Endometrium (tissue), 2 donors: ENCODE measurements around the gene SUMF1.

Experiments used
- FAIRE-seq: peaks from 2 replicates; lab custom pipeline; 2012; peaks lifted over from hg19 to GRCh38; lab: Jason Lieb, UNC
- donor health status: control.
- donor health status: control.

SUMF1 gene

DNA sequence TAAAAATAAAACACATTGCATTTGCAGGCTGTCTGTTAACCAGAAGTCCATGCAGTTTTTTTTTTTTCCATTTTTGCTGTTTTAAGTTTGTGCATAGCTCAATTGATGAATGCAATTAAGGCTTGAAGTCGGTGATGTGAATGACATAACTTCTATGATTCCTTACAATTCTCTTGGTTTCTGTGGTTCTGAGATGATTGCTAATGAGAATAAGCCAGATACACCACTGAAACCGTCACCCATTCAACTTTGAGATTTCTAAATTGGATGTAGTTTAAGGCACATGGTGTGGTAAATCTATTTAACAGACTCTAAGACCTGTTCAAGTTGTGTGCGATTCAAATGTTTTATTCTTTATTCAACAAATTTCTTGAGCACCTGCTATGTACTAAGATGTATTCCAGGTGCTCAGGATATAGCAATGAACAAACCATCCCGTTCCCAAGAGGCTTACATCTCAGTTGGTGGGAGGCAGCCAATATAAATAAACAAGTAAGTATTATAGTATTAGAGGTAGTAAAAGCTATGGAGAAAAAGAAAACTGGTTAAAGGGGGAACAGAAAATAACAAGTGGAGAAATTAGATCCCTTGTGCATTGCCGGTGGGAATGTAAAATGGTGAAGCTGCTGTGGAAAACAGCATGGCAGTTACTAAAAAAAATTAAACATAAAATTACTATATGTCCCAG is 30.1 kb upstream of the SUMF1 start:
- FAIRE-seq, result no peak

DNA sequence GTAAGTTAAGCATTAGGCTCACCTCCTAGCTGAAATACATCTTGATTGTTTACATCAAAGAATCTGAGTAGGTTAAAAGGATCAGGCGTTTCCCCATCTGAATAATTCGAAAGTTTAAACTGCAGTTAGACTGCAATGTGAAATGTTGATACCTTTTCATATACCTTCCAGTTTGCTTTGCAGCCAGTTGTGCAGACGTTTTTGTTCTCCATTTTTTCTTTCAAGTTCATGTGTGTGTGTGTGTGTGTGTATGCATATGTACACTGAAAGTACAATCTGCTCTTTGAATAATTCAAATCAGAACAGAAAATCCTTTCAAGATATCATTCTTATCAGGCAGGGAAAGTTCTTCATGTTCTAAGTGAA is 29.0 kb upstream of the SUMF1 start:
- FAIRE-seq, result no peak

DNA sequence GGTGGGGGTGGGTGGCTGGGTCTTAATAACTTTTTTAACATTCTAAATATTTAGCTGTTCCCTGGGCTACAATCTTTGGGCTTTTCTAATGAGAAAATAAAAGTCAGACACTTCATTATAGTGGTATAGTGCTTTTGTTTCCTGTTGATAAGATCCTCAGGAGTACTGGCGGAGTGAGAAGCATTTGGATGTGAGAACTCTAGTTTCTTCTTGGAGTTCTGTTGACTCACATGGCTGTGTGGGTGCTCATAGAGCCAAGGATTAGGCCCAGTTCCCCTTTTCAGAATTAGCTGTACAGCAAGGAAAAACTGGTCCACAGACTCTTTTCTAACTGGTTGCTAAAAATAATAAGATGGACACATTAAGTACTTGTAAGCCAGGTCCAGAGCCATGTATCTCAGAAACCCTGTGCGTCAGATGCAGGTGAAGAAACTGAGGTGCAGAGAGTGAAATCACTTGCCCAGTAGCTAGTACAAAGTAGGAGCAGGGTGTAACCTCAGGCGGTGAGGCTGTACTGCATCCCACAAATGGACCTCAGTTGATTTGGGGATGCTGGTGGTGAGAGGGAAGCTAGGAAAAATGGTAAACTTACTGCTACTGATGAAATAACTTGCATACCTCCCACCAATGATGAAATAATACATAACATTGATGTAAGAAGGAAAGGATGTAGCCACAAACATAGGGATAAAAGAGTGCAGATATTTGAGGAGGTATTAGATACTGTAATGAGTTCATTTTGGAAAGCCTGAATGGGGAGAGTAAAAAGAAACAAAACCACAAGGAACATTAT is 28.4 kb upstream of the SUMF1 start:
- FAIRE-seq, result no peak

DNA sequence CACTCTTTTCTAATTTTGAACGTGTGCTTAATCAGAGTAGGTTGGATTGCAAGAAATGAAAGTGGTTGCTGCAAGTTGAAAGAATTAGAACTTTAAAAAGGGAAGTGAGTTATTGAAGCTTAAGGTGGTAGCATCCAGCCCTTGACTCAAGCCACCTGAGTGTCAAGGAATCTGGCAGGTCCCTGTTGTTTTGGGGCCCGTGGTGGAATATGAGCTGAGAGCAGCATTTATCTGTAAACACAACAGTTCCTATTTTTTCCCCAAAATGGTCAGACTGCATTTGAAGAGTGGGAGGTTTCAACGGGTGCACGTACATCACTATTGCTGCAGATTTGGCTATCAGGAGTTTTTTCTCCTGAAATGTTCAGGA is 27.8 kb upstream of the SUMF1 start:
- FAIRE-seq, result no peak

- FAIRE-seq, result no peak
These were observed 27.1 kb upstream of the SUMF1 start for GRCh38 chr3:4493941-4494894.

DNA sequence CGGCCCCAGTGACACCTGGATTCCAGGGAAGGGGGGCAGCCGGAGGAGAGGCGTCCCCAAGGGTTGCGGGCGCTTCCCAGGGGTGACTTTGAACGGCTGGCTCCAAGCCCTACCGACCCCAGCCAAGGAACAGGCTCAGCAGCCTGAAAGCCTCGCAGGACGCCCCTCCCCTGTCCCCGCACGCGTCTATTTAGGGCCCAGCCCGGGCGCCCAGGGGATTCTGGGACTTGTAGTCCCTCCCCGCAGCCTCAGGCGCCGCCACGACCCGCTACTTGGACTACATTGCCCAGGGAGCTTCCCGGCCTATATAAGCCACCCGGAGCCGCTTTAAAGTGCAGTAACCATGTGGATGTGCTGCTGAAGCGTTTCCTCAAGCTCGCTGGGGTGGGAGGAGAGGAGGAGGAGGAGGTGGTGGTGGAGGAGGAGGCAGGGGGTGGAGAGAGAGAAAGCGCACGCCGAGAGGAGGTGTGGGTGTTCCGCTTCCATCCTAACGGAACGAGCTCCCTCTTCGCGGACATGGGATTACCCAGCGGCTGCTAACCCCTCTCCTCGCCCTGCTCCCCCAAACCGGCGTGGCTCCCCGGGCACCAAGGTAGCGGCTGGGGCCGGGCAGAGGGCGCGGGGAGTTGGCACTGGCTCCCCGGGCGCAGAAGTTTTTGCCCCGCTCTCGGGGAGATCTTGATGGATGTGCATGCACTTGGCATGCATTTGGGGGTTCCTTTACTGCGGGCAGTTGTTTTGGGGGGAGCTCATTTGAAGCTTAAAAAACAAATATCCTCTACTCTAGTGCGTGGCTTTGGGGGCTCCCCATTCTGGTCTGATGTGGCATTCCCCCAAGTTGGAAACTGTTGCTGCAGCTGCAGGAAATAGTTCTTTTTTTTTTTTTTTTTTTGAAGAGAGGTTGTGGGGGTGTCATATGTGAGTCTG is 26.2 kb upstream of the SUMF1 start, which contains the start of gene ITPR1:
TSS of gene ITPR1 (plus strand) at position 335 of the 927 bp plus-strand sequence. CDS start 23,144 bp downstream, outside the sequence.
- peak; percentile 90 for FAIRE-seq

DNA sequence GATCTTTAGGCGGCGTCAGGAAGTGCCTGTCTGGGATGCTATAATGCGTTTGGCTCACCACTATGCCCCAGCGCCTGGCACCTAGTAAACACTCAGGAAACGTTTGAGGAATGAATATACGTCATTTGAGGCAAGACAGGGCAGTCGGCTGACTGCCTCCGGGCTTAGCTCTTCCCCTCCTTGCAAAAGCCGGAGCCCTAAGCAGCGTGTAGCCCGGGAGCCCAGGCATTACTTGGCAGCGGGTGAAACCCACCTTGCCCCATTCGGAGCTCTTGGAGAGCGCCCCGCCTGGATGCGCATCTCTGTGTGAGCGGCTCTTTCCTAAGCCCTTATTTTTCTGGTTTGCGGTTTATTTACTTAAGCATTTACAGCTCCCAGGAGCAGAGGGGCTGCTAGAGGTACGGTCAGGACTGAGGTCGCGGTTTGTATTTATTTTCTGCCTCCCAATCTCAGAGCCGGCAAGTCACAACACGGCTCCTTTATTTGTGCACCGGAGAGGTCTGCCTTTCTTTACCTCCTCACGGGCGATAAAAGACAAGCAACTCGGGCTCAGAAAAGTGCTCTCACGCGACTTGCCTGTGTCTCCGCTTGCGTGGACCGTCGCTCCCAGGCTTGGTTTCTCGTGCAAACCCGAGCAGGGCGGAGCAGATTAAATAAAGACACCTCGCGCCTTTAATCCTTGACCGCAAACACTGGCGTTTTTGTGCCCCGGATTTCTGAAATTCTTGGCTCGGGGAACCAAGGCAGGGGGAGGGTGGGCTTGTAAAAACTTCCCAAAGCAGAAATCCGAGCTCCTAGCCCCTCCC is 25.3 kb upstream of the SUMF1 start:
- FAIRE-seq, result no peak

DNA sequence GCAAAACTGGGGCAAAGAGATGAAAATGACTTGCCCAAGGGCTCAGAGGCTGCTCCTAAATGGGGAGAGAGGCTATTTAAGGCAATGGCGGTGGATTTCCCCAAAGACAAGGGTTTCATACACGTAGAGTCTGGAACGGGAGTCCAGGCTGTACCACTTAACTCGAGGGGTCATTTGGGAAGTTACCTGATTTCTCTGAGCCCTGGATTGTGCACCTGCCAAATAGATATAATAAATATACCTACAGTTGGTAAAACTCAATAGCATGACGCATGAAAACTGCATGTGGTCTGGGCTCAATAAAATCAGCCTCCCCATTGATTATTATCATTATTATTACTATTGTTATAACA is 24.8 kb upstream of the SUMF1 start:
- FAIRE-seq, result no peak

GRCh38 chr3:4478261-4478660 is 11.2 kb upstream of the SUMF1 start:
- FAIRE-seq, result no peak

DNA sequence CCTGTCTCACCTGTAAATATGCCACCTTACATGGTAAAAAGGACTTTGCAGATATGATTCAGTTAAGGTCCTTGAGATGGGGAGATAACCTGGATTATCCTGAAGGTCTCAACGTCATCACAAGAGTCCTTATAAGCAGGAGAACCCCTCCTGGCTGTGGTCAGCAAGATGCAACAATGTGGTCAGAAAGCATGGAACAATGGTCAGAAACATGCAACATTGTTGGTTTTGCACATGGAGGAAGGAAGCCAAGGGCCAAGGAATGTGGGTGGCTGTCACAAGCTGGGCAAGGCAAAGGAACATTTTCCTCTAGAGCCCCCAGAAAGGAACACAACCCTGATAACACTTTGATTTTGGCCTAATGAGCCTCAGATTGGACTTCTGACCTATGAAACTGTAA is 9.4 kb upstream of the SUMF1 start:
- FAIRE-seq, result no peak

GRCh38 chr3:4475804-4476203 is 8.7 kb upstream of the SUMF1 start:
- FAIRE-seq, result no peak

- FAIRE-seq, result no peak
These were observed 7.8 kb upstream of the SUMF1 start for GRCh38 chr3:4474683-4475490.

GRCh38 chr3:4472766-4473165 is 5.7 kb upstream of the SUMF1 start:
- no peak for FAIRE-seq

GRCh38 chr3:4472312-4472711 is 5.2 kb upstream of the SUMF1 start:
- FAIRE-seq, result no peak

DNA sequence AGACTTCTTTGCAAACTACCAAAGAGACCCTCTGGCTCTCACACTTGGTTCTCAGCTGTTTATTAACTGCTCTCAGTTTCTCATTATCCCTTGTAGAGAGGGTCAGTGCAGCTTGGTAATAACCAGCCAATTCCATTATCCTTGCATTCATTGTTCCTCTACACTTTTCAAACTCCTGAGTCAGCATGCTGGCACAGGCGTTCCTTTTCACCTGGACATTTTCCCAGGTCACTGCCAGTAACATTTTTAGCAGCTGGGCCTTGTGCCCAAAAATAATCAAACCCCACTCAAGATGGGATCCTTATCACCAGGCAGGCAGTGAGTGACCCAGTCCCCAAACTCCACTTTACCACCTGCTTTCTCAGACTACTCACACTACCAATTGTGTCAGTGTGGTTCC is 4.8 kb upstream of the SUMF1 start:
- FAIRE-seq, result no peak

GRCh38 chr3:4467522-4467867 is 426 bp upstream of the SUMF1 start:
- FAIRE-seq, result no peak

GRCh38 chr3:4464576-4464975 is 2.5 kb downstream of the SUMF1 start:
- no peak for FAIRE-seq

DNA sequence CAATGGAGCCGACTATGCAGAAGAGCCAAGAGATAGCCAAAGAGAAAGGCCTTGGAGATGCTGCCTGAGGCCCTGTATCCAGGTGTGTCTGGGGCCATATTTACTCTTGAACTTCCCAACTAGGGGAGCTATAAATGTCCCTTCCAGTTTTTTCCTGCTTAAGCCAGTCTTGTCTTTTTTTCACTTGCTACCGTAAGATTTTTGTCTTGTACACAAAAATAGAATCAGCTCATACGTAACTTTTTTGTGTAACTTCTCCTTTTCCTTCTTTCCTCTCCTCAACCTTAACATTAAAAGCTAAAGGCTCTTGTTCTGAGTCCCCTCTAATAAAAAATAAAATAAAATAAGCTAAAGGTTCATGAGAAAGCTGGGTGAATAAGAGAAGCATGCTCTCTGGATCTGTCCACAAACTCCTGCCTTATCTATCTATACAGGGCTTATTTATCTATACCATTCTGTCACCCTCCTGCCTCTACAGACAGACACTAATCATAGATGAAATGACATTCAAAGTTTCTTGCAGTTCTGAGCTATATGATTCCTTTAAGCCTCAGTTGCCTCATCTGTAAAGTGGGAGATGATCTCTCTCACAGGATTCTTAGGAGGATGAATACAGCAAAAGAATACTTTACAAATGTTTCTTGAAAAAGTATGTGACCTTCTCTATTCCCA is 4.6 kb downstream of the SUMF1 start:
- no peak for FAIRE-seq

GRCh38 chr3:4461468-4462090 is 5.5 kb downstream of the SUMF1 start:
- FAIRE-seq, result no peak
